HCEC 1CT (cell line): ENCODE data around the gene CHRD.

ENCODE experiments used
- DNase-seq: peaks from one replicate; pipeline ENCODE4 v3.0.0-alpha.2; 2017

CHRD gene

DNA sequence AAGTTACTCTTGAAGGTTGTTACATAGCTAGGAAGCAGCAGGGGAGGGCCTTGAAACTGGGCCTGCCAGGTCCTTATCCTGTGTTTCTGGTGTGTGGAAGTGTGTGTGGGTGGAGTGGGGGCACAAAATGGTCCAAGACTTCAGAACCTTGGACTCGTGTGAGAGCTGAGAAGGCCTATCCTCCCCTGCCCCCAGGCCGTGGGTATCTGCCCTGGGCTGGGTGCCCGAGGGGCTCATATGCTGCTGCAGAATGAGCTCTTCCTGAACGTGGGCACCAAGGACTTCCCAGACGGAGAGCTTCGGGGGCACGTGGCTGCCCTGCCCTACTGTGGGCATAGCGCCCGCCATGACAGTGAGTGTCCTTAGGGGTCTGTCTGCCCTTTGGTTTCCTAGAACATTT lies 4.5 kb downstream of the CHRD start:
- DNase-seq, result no peak

DNA sequence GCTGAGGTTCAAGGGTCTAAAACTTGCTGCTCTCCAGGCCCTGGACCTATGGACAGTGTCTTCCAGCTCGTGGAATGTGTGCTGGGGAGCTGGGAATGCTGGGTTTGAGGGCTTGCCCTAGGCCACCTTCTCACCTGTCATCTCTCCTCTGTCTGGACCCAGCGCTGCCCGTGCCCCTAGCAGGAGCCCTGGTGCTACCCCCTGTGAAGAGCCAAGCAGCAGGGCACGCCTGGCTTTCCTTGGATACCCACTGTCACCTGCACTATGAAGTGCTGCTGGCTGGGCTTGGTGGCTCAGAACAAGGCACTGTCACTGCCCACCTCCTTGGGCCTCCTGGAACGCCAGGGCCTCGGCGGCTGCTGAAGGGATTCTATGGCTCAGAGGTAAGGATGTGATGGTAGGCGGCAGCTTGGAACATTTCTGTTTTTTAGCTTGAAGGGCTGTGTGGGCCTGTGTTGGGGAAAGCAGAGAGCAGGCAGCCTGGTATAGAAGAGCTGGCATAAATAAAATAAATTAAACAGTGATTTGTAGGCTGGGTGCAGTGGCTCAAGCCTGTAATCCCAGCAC lies 5.1 kb downstream of the CHRD start:
- DNase-seq, result no peak

DNA sequence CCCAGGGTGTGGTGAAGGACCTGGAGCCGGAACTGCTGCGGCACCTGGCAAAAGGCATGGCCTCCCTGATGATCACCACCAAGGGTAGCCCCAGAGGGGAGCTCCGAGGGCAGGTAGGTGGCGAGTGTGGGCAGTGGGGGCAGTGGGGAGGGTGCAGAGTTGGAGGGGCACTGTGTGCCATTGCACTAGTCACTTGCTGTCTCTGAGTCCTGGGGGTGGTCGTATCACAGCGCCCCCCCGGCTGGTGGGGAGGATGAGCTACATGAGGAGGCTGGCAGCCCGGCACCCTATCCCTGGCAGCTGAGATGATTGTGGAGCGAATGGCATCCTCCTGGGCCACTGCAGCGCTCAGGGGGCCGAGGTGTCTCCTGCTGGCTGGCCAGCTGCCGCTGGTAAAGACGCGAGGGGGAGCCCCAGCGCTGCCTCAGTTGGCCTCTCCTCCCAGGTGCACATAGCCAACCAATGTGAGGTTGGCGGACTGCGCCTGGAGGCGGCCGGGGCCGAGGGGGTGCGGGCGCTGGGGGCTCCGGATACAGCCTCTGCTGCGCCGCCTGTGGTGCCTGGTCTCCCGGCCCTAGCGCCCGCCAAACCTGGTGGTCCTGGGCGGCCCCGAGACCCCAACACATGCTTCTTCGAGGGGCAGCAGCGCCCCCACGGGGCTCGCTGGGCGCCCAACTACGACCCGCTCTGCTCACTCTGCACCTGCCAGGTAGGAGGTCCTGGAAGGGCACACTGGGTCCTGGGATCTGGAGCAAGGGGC lies 6.4 kb downstream of the CHRD start:
- no peak for DNase-seq

DNA sequence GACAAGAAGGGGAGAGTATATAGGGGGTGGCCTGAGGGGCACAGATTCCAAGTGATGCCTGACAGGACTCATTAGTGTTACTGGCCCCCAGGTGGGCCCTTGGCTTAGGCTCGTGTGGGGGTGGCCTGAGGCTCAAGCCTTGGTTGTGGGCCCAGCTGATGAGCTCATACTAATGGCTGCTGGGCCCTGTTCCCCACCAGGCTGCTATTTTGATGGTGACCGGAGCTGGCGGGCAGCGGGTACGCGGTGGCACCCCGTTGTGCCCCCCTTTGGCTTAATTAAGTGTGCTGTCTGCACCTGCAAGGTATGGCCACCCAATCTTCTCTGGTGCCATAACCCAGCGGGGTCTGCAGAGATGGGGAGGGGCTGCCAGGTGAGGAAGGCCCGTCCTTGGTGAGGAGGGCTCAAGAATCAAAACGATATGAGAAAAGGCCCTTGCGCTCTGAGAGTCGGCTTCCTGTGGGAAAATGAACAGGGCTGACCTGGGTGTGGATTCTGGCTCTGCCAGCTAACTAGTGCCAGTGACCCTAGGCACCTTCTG lies 7.4 kb downstream of the CHRD start:
- no peak for DNase-seq

DNA sequence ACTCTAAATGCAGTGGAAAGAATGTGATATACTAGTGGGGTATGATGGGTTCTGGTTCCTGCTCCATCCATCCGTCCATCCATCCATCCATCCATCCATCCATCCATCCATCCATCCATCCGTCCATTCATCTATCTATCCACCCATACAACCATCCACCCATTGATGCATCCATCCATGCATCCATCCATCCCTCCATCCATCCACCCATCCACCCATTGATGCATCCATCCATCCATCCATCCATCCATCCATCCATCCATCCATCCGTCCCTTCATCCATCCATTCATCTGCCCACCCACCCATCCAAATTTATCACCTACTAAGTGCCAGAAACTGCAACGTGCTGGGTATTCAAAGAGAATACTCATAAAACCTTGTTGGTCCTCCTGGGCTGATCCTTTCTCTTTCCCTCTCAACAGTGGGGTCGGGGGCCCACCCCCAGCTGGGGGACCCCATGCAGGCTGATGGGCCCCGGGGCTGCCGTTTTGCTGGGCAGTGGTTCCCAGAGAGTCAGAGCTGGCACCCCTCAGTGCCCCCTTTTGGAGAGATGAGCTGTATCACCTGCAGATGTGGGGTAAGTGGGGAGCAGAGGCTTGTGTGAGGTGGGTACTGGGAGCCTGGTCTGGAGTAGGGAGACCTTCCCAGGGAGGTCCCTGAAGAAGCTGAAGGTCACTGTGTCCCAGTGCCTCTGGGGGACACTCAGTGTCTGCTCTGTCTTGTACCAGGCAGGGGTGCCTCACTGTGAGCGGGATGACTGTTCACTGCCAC lies 8.5 kb downstream of the CHRD start:
- no peak for DNase-seq

DNA sequence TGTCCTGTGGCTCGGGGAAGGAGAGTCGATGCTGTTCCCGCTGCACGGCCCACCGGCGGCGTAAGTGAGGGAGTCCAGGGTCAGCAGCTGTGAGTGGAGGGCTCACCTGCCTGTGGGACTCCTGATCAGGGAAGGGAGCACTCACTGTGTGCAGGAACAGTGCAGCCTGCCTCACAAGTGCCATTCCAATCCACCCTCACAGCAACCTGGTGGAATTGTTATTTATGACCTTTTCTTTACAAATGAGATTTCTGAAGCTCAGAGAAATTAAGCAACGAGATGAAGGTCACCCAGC lies 9.0 kb downstream of the CHRD start:
- no peak for DNase-seq

DNA sequence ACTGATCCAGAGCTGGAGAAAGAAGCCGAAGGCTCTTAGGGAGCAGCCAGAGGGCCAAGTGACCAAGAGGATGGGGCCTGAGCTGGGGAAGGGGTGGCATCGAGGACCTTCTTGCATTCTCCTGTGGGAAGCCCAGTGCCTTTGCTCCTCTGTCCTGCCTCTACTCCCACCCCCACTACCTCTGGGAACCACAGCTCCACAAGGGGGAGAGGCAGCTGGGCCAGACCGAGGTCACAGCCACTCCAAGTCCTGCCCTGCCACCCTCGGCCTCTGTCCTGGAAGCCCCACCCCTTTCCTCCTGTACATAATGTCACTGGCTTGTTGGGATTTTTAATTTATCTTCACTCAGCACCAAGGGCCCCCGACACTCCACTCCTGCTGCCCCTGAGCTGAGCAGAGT lies 9.5 kb downstream of the CHRD start:
- no peak for DNase-seq

DNA sequence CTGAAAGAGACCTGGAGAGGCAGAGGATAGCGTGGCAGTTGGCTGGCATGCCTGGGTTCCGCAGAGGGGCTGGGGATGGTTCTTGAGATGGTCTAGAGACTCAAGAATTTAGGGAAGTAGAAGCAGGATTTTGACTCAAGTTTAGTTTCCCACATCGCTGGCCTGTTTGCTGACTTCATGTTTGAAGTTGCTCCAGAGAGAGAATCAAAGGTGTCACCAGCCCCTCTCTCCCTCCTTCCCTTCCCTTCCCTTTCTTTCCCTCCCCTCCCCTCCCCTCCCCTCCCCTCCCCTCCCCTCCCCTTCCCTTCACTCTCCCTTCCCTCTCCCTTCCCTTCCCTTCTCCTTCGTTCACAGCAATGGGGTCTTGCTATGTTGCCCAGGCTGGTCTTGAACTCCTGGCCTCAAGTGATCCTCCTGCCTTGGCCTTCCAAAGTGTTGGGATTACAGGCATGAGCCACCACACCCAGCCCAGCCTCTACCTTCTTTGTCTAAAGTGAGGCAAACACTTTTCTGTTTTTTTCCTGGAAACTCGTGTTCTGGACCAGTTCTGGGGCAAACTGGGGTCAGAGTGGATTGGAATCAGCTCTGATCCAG lies 10.2 kb downstream of the CHRD start:
- DNase-seq, result no peak

DNA sequence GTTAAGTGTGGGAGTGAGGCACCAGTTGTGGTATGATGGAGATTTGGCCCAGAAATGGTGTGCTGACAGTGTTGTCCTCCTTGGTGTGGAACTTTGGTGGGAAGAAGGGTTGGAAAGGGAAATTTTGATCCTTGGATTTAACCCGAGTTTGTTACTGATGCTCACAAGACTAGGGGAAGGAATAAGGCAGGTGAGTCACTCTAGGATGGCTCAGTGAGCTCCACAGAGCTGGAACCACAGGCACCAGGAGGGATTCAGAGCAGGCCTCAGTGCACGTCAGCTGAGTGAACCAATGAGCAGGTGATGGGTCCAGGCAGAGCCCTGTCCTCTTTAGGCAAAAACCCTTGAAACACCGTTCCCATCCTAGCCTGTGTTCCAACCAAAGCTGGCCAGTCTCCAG lies 11.4 kb downstream of the CHRD start:
- no peak for DNase-seq

DNA sequence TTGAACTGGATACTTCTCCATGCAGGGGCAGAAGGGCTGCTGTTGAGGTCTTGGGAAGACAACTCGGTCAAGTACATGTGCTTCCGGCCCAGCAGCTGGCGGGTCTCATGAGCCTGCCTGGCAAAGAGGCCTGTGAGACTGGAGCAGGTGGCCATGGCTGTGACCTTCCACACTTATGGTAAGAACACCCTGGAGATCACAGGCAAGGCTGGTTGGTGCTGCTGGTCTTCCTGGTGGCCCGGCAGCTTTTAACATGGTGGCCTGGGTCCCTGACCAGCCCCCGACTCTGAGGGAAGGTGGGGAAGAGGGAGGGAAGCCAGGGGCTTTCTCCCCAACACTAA lies 15.4 kb downstream of the CHRD start:
- DNase-seq, result no peak

DNA sequence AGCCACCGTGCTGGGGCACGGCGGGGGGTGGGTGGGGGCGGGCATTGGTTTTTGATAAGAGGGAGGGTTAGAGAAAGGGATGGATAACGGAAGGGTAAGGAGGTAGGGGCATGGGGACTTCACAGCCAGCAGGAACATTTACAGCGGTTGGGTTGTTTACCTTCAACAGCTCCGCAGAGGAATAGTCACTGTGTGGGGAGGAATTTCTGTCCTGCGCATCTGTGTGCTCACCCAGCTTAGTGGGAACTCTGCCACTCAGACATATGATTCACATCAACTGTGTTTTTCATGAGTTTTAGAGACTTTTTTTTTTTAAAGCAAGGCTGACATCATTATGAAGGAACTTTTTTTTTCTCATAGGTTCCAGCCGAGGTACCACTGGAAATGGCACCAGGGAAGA lies 19.6 kb downstream of the CHRD start:
- peak; percentile 92 for DNase-seq

DNA sequence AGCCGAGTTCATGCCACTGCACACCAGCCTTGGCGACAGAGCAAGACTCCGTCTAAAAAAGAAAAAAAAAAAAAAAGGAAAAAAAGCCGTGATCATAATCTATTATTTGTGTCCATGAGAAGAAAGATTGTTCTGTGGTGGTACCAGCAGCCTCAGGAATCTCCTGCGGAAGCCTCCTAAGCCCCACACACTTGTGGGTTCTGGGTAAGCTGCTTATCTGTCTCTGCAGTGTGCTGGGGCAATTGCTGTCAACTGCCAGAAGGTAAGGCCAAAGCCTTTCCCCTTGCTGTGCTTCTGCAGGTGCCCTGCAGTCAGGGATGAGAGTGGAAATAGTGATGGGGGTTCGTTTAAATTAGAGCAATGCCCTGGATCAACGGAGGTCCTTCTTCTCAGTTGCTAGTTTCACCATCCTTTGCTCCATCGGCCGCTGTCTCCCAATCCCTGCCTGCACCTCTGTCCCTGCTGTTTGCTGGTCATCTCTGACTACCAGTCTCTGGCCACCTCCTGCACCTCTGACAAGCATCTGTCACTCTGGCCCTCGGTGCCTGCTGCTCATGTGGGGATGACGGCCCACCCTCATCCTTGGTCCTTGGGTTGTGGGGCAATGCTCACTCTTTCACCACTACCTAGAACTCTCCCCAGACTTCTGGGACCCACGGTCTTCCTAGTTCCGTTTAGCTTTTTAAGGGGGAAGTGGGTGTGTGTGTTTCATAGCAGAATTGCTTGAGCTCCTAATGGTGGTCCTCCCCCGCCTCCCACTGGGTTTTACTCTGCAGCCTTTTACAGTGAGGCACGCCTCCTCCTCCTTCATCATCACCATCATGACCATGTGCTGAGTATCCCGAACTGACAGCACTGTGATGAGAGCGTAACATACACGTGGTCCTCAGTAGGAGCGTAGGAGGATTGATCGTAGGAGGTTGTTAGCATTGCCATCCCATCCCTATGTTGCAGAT lies 25.5 kb downstream of the CHRD start:
- no peak for DNase-seq

DNA sequence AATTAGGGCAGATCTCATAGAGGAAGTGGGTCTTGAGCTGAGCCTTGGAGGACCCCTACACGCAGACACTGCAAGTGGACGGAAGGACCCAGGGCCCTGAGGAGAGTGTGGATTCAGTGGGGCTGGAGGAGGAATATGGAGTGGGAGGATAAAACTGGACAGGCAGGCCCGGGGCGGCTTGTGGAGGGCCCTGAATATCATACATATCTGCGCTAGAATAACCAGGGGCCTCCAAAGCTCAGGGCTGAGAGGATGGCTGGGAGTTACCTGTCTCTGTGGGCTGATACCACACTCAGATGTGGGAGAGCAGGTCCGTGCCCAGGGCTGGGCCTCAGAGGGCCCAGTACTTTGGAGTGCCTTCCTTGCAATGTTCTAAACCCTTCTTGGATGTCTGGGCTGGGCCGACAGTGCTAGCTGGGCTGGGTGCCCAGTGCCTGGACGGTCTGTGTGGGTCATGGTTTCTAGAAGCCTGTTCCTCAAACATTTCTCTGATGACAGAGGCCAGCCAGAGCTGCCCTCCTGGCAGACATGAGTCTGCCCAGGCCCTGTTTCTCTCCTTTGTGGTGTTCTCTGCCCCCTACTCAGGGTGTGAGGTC lies 29.6 kb downstream of the CHRD start:
- DNase-seq, result no peak

DNA sequence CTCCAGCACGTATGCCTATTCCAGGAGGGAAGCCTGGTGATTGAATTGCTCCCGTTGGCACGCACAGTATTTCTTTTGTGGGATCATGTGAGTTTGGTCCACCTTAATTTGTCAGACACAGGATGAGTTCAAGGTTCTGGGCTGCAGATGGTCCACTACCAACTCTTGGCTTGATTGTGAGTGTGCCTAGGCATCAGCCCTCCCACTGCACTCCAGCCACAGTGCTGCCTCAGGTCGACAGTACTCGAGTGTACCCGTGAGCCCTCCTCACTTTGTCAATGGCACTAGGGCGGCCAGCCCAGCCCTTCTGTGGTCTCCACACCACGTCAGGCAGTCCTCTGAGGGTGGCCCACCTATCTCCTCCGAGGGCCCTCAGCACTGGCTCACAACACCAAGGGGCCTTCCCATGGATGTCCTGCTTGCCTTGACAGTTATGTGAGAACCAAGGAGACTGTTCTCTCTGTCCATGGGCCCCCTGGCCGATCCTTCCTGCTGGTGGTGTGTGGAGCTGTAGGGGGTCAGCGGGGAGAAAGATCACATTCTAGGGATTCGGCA lies 30.2 kb downstream of the CHRD start:
- DNase-seq, result no peak

DNA sequence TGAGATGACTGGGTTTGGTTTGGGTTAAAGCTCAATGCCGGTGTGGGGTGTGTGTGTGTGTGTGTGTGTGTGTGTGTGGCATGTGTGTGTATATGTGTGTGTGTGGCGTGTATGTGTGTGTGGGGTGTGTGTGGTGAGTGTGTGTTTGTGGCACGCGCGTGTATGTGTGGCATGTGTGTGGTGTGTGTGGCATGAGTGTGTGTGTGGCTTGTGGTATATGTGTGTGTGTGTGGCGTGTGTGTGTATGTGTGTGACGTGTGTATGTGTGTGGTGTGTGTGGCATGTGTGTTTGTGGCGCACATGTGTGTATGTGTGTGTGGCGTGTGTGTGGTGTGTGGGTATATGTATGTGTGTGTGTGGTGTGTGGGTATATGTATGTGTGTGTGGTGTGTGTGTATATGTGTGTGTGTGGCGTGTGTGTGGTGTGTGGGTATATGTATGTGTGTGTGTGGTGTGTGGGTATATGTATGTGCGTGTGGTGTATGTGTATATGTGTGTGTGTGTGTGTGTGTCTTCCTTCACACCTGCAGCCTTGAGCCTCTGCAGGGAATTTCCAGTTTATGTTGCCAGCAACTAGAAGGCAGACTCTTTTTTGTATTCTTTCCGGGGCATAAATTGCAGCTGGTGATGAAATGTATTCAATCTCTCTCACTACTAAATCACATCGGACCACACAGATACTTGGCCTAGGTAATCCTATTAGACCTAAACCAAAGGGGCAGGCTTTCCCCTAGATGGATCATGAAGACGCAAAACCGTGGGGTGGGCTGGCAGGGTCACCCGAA lies 34.8 kb downstream of the CHRD start:
- no peak for DNase-seq

DNA sequence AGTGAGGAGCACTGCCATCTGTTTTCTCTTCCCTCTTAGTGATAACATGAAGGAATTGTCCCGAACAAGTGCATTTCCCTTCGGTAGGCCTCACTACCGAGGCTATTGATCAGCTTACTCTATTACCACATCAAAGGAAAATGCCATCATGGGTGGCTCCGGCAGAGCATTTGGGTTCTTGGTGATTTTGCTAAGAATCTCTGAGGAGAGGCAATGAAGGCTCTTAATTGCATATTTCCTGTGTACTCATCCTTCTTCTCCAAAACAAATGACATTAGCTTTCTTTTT lies 35.3 kb downstream of the CHRD start:
- no peak for DNase-seq

DNA sequence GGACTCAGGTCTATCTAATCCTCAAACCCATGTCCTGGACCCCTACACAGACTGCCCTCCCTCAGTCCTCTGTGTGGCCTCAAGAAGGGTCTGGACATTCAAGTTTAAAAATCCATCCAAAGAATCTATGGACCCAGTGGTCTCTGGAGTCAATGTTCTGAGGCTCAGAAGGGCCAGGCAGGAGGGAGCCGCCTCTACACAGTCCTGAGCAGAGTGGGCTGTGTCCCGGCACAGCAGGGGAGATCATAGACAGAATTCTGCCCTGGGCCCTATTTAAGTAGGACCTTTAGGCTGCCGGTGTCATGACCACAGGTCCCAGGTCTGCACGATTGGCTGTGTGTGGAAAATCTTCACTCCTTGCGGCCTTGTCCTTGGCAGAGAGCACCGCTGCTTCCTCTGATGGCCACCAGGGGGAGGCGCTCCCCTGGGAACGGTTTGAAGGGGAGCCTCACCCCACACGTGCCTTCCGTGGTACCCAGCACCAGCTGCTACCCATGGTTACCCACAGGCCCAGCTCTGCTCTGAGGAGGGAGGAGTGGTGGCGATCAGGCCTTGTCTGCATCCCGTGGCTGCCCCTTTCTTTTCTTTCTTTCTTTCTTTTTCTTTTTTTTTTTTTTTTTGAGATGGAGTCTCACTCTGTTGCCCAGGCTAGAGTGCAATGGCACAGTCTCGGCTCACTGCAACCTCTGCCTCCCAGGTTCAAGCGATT lies 37.9 kb downstream of the CHRD start:
- peak; percentile 69 for DNase-seq

DNA sequence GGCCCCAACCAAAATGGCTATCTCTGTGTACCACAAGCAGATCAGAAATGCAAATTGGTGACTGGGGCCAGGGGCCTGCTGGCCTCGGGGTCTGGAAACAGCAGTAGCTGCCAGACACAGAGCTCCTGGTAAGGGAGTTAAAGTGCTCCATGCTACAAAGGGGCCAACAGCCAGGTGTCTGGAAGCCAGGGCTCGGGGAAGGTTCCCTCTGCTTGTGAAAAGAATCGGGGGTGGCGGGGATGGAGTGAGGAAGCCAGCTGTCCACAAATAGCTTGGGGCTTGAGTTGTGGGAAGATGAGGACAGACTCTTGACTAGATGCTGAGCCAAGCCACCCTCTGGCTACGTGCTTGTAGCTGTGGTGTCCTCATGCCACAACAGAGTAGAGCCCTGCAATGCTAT lies 39.3 kb downstream of the CHRD start:
- DNase-seq, result no peak

DNA sequence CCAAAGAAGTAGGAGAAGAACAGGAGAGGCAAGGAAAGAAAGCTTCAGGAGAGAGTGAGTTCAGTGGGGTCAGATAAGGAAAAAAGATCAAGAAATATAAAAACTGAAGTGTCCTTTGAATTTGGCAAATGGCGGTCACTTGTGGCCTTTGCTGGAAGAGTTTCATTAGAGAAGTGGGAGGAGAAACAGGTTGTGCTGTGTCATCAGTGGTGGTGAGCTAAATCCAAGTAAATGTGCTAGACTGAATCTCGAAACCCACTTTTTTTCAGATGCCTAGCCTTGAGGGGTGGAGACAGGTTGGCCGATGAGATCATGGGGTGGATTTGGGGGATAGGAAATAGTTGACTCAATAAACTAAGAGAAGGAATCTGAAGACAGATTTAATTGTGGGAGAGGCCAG lies 43.7 kb downstream of the CHRD start:
- no peak for DNase-seq

DNA sequence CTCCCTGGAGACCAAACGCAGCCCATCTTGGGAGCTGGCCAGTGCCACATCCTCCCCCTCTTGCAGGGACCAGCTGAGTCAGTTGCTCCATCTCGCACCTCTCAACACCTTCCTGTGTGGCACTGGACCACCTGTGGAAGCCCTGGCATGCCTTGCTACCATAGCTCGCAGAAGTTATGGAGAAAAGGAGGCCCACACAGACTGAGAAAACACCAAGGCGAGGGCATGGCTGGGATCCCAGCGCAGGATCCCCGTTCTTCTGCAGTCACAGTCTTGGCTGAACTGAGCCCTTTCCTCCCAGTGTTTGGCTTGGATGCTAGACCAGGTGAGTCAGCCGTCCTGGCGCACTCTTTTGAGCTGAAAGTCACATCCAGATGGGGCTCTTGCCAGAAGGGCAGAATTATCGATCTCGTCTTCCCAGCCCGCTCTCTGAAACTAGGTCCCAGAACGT lies 46.9 kb downstream of the CHRD start:
- no peak for DNase-seq
